ENCODE results near the gene CARS2.
"Not testable (repeated sequence)": the region's sequence is repeated elsewhere in the genome, so short reads cannot be mapped to it uniquely, and the experiment has no call there.

CARS2 gene

GRCh38 chr13:110610955-110611595 lies 94.8 kb downstream of the CARS2 start:
- DNase-seq: peak; percentile 22

GRCh38 chr13:110607675-110608224 lies 98.2 kb downstream of the CARS2 start:
- no peak for DNase-seq

- not testable (repeated sequence) for DNase-seq
Observed at GRCh38 chr13:110606281-110606680, 99.6 kb downstream of the CARS2 start.

GRCh38 chr13:110605132-110605531 lies 100.8 kb downstream of the CARS2 start:
- DNase-seq: no peak

- DNase-seq: no peak
Observed at GRCh38 chr13:110600980-110601379, 104.9 kb downstream of the CARS2 start.

GRCh38 chr13:110600261-110600819 lies 105.6 kb downstream of the CARS2 start:
- no peak for DNase-seq

- no peak for DNase-seq
Observed at GRCh38 chr13:110597041-110597689, 108.8 kb downstream of the CARS2 start.

- DNase-seq: peak; percentile 19
Observed at GRCh38 chr13:110593430-110594130, 112.3 kb downstream of the CARS2 start.

GRCh38 chr13:110592665-110593064 lies 113.3 kb downstream of the CARS2 start:
- no peak for DNase-seq

Data from stimulated activated CD4-positive, alpha-beta T cell treated with anti-CD3 and anti-CD28 coated beads, Interleukin-4, amount 100 ng/mL, for 24 hours (primary cell).